HepG2 (cell line): Measurements from ENCODE around the gene NAV1. TPM values are rescaled to one million over a fixed set of nuclear protein-coding genes. Genes with fewer than 3 reads are reported as not detected.

Experiments
- ATAC-seq: fragments of 200-7000 bp; cut with Tn5 transposase; 3 replicates; pipeline ENCODE4 v1.9.1; 2020; ENCODE audit warnings: mild to moderate bottlenecking, moderate library complexity
- BruUV-seq: library from RNA; stranded (reverse); fragments of 400-500 nt; replicated peaks from 2 replicates; lab custom pipeline; 2021; lab: Mats Ljungman, UMichigan
- CTCF ChIA-PET: fragments of 300-600 bp; formaldehyde crosslinking; extraction: SDS; loops from one replicate; lab custom pipeline; 2021; ENCODE audit warnings: low total read pairs, inconsistent platforms, low intra/inter-chr PET ratio; lab: Yijun Ruan, JAX
- POLR2A ChIA-PET: fragments of 350-600 bp; sonication (Branson Sonifier 250); formaldehyde crosslinking; loops from one replicate; lab custom pipeline; 2020; ENCODE audit warnings: antibody characterized with exemption, inconsistent platforms; lab: Yijun Ruan, JAX
- DNase-seq: peaks from one replicate; pipeline ENCODE4 v3.0.0-alpha.2; 2015; ENCODE audit warnings: low spot score
- FAIRE-seq: peaks from 3 replicates; lab custom pipeline; 2011; peaks lifted over from hg19 to GRCh38; lab: Jason Lieb, UNC
- H2AFZ ChIP-seq: one replicate; pipeline ENCODE4 v1.6.1; 2011; ENCODE audit warnings: low read length, inconsistent platforms
- H3K27ac ChIP-seq: fragments of 300-600 bp; 3 replicates; pipeline ENCODE4 v1.8.0; 2011; ENCODE audit warnings: mixed run types, mild to moderate bottlenecking, mixed read lengths, low read length, inconsistent platforms; ENCODE audit not compliant: insufficient read depth; ENCODE audit errors: extremely low read length
- H3K27me3 ChIP-seq, 2 experiments: fragments of 200-600 bp in 1 of 2; 2 replicates in 1 of 2; 3 replicates in 1 of 2; pipeline versions ENCODE4 v1.6.0 to v1.8.0; 2011; ENCODE audit warnings: low read length in 2 of 2, mild to moderate bottlenecking in 2 of 2, moderate library complexity in 2 of 2, inconsistent platforms in 1 of 2; ENCODE audit not compliant: insufficient read depth in 2 of 2, control insufficient read depth in 1 of 2
- H3K36me3 ChIP-seq, 2 experiments: fragments of 200-600 bp in 1 of 2; replicated peaks in 1 of 2; 2 replicates in 1 of 2; 3 replicates in 1 of 2; pipeline versions ENCODE4 v1.5.1 to v1.8.0; 2011; ENCODE audit warnings: low read length in 2 of 2, inconsistent platforms in 1 of 2; ENCODE audit not compliant: insufficient read depth in 2 of 2, control insufficient read depth in 1 of 2
- H3K4me1 ChIP-seq: 2 replicates; pipeline ENCODE4 v1.5.1; 2012; ENCODE audit warnings: low read length, inconsistent platforms; ENCODE audit not compliant: insufficient read depth
- H3K4me2 ChIP-seq: 2 replicates; pipeline ENCODE4 v1.6.0; 2011; ENCODE audit warnings: low read depth, low read length, inconsistent platforms
- H3K4me3 ChIP-seq, 3 experiments: fragments of 200-600 bp in 1 of 3; sonication (generic), shearing (Covaris generic) in 1 of 3; replicated peaks in 1 of 3; 2 replicates each; pipeline ENCODE4 v1.5.1; 2011 to 2016; ENCODE audit warnings: low read length in 3 of 3, inconsistent platforms in 2 of 3, low read depth in 2 of 3, mild to moderate bottlenecking in 2 of 3, control low read depth in 1 of 3, mixed read lengths in 1 of 3; ENCODE audit not compliant: insufficient read depth in 1 of 3
- H3K79me2 ChIP-seq: one replicate; pipeline ENCODE4 v1.6.1; 2011; ENCODE audit warnings: low read length, inconsistent platforms; ENCODE audit not compliant: insufficient read depth
- H3K9ac ChIP-seq: 2 replicates; pipeline ENCODE4 v1.6.0; 2011; ENCODE audit warnings: mild to moderate bottlenecking, low read depth, low read length, inconsistent platforms; ENCODE audit not compliant: insufficient read depth
- H3K9me3 ChIP-seq: 2 replicates; pipeline ENCODE4 v1.5.1; 2012; ENCODE audit warnings: mild to moderate bottlenecking, low read length
- H4K20me1 ChIP-seq: 2 replicates; pipeline ENCODE4 v1.6.0; 2011; ENCODE audit warnings: inconsistent platforms, mild to moderate bottlenecking, low read length, moderate library complexity; ENCODE audit not compliant: insufficient read depth
- AKAP8 ChIP-seq: sonication (generic); formaldehyde crosslinking; IDR thresholded peaks from 2 replicates; pipeline ENCODE4 v1.5.1; 2020; ENCODE audit warnings: mild to moderate bottlenecking, missing genetic modification reagents
- ATF7-NPFF ChIP-seq: sonication (generic); formaldehyde crosslinking; IDR thresholded peaks from 2 replicates; pipeline ENCODE4 v1.8.1; 2023; ENCODE audit warnings: mild to moderate bottlenecking, low read depth, missing genetic modification reagents, moderate library complexity
- DBP ChIP-seq: sonication (generic); formaldehyde crosslinking; IDR thresholded peaks from 2 replicates; pipeline ENCODE4 v1.4.0; 2020; ENCODE audit warnings: missing genetic modification reagents; ENCODE audit errors: not compliant biosample characterization
- FOXO4 ChIP-seq: sonication (generic); formaldehyde crosslinking; conservative IDR thresholded peaks from 2 replicates; pipeline ENCODE4 v1.8.1; 2023; ENCODE audit warnings: missing genetic modification reagents
- HDAC6 ChIP-seq: fragments of 200-600 bp; sonication (generic); IDR thresholded peaks from 2 replicates; pipeline ENCODE4 v1.7.0; 2017; ENCODE audit warnings: mild to moderate bottlenecking, antibody characterized with exemption, low read length, low read depth
- HOXA7 ChIP-seq: sonication (generic); formaldehyde crosslinking; IDR thresholded peaks from 2 replicates; pipeline ENCODE4 v1.8.1; 2022; ENCODE audit warnings: mild to moderate bottlenecking, missing genetic modification reagents, moderate library complexity
- JUND ChIP-seq: sonication (generic); formaldehyde crosslinking; IDR thresholded peaks from 2 replicates; pipeline ENCODE4 v1.8.0; 2022; ENCODE audit warnings: mild to moderate bottlenecking, missing genetic modification reagents
- MAZ ChIP-seq, 2 experiments: sonication (generic) in 1 of 2; formaldehyde crosslinking in 1 of 2; IDR thresholded peaks; 2 replicates each; pipeline versions ENCODE4 v1.5.0 to v1.6.1; 2012 to 2020; ENCODE audit warnings: low read depth in 2 of 2, mild to moderate bottlenecking in 2 of 2, borderline replicate concordance in 1 of 2, improper control_type of control experiment in 1 of 2, low read length in 1 of 2, missing genetic modification reagents in 1 of 2, moderate library complexity in 1 of 2
- POLR2G ChIP-seq: fragments of 200-400 bp; formaldehyde crosslinking; IDR thresholded peaks from 2 replicates; pipeline ENCODE4 v1.6.1; 2018; ENCODE audit warnings: mild to moderate bottlenecking, low read depth, low read length, moderate library complexity
- PPARG ChIP-seq: conservative IDR thresholded peaks from 2 replicates; pipeline ENCODE4 v1.6.1; 2016; ENCODE audit warnings: missing biosample characterization, missing genetic modification reagents
- TBL1XR1 ChIP-seq: fragments of 150-350 bp; IDR thresholded peaks from 2 replicates; pipeline ENCODE4 v1.6.1; 2014; ENCODE audit warnings: borderline replicate concordance, low read length; ENCODE audit not compliant: partially characterized antibody
- U2AF2 ChIP-seq: fragments of 200-400 bp; formaldehyde crosslinking; IDR thresholded peaks from 2 replicates; pipeline ENCODE4 v1.6.1; 2017; ENCODE audit warnings: low read depth, mild to moderate bottlenecking, low read length
- XRCC5 ChIP-seq: fragments of 200-400 bp; formaldehyde crosslinking; optimal IDR thresholded peaks from 2 replicates; pipeline ENCODE3; 2017; ENCODE audit warnings: mild to moderate bottlenecking, low read length
- ZBTB3 ChIP-seq: sonication (generic); formaldehyde crosslinking; IDR thresholded peaks from 2 replicates; pipeline ENCODE4 v1.4.0; 2020; ENCODE audit warnings: low read depth, mild to moderate bottlenecking, moderate library complexity, missing genetic modification reagents, borderline replicate concordance
- ZNF570 ChIP-seq: sonication (generic); formaldehyde crosslinking; IDR thresholded peaks from 2 replicates; pipeline ENCODE4 v1.4.0; 2020; ENCODE audit warnings: mild to moderate bottlenecking, missing genetic modification reagents, borderline replicate concordance
- WGBS: methylation state at CpG from one replicate; pipeline ENCODE4 v1.1.6; 2017; ENCODE audit warnings: low lambda C conversion rate; 5-methylcytosine and 5-hydroxymethylcytosine counted together
- in situ Hi-C: cut with HindIII; loops from 2 replicates; pipeline ENCODE4 v1.10.0; 2017; ENCODE audit warnings: low pct_unique_long_range_greater_than_20kb; ENCODE audit not compliant: extremely low pct_ligation_motif_present
- intact Hi-C: fragments of 100-400 bp; cut with micrococcal nuclease; formaldehyde crosslinking; loops from one replicate; pipeline ENCODE4 v1.10.0; 2022; ENCODE audit not compliant: unreplicated experiment
- polyA plus RNA-seq, 8 experiments: library from polyadenylated mRNA; depleted of rRNA in 3 of 8; stranded (reverse) in 7 of 8; unstranded in 1 of 8; fragments of >200 nt; fragmentation: Illumina TruSeq in 4 of 8; extraction: Trizol in 4 of 8; gene quantifications; 2 replicates each; pipeline versions ENCODE4 v1.2.1 to v1.2.3, GENCODE V29; 2011 to 2016; ENCODE audit warnings: low read depth in 4 of 8, missing spikeins in 1 of 8, mixed read lengths in 1 of 8; ENCODE audit not compliant: insufficient read depth in 1 of 8
- total RNA-seq, 5 experiments: library from RNA; depleted of rRNA; stranded (reverse); fragments of >200 nt; fragmentation: Illumina TruSeq; extraction: Trizol; gene quantifications; 2 replicates each; pipeline ENCODE4 v1.2.3, GENCODE V29; 2016; ENCODE audit warnings: low read depth in 1 of 5

The NAV1 gene
- total and polyA plus RNA-seq, 2 of the 13 experiments (the other 11 are each of a cell fraction or from before 2014, with no cell fraction given), result not detected

- TF ChIP-seq POLR2G, result no peak
- TF ChIP-seq TBL1XR1, result no peak
- no peak for TF ChIP-seq HOXA7 (CRISPR knock-in tag)
- no peak for TF ChIP-seq FOXO4 (CRISPR knock-in tag)
- TF ChIP-seq JUND, result no peak
Measured at GRCh38 chr1:201565771-201566528, 27.0 kb downstream of the NAV1 start (continued).

GRCh38 chr1:201566529-201566823, 27.5 kb downstream of the NAV1 start:
- TF ChIP-seq MAZ (IDR thresholded peaks at IDR 0.05; ENCODE audit: borderline replicate concordance, low read depth, low read length) (no peak), MAZ (CRISPR knock-in tag; IDR thresholded peaks at IDR 0.05; ENCODE audit: low read depth) (no peak), AKAP8 (CRISPR knock-in tag) (no peak), PPARG (CRISPR knock-in tag) (no peak), XRCC5 (no peak), ZNF570 (CRISPR knock-in tag) (no peak), DBP (CRISPR knock-in tag) (no peak), ZBTB3 (CRISPR knock-in tag) (no peak), ATF7-NPFF (no peak), U2AF2 (no peak), HDAC6 (no peak)
- H3K4me2 ChIP-seq, result no peak overlapping the region
- H3K79me2 ChIP-seq, result no peaks in the 10 kb centered on the region
- H3K4me3 ChIP-seq, result no peak overlapping the region
- no peaks in the 10 kb centered on the region for H3K9me3 ChIP-seq
- WGBS, result 3% methylated on average over 2 of the region's 2 CpGs
- ChIA-PET POLR2A (interaction anchor here (0.6 kb wide), 1 partner anchor 16 kb away, joined by 3 read pairs; no protein-coding TSS in a partner anchor), CTCF (no interaction called here)
- H4K20me1 ChIP-seq, result no peaks in the 10 kb centered on the region
- DNase-seq (no peak), ATAC-seq (no peak), FAIRE-seq (no peak)
- intact Hi-C loops (no loop called here), in situ Hi-C loops (loop anchor here (10.0 kb wide), 1 partner anchor 218 kb away; no protein-coding TSS in a partner anchor)
- H3K9ac ChIP-seq, result no peak overlapping the region
- no peak overlapping the region for H3K27ac ChIP-seq
- H3K27me3 ChIP-seq, result peaks cover 5 to 39% of the 10 kb centered on the region in 2 experiments; a peak in 4 of 5 replicates
- H3K4me1 ChIP-seq, result no peaks in the 10 kb centered on the region
- BruUV-seq, result no TSS peak
- H3K36me3 ChIP-seq, result no peaks in the 10 kb centered on the region
- no peak overlapping the region for H2AFZ ChIP-seq
